Osteocyte (in vitro differentiated cells): ENCODE results near the gene CCDC88C. TPM values are rescaled to one million over a fixed set of nuclear protein-coding genes. Genes with fewer than 3 reads are reported as not detected.

Experiments
- DNase-seq: peaks from one replicate; pipeline ENCODE4 v3.0.0; 2021; ENCODE audit warnings: mixed read lengths; ENCODE audit not compliant: unreplicated experiment; ENCODE audit errors: extremely low spot score
- H3K27ac Mint-ChIP-seq: one replicate; pipeline ENCODE4 v1.8.0; 2021; ENCODE audit warnings: mild to moderate bottlenecking, mixed read lengths; ENCODE audit not compliant: unreplicated experiment
- H3K27me3 Mint-ChIP-seq: one replicate; pipeline ENCODE4 v1.8.0; 2021; ENCODE audit warnings: mixed read lengths; ENCODE audit not compliant: unreplicated experiment
- H3K36me3 Mint-ChIP-seq: one replicate; pipeline ENCODE4 v1.8.0; 2021; ENCODE audit warnings: mixed read lengths; ENCODE audit not compliant: unreplicated experiment
- H3K4me1 Mint-ChIP-seq: one replicate; pipeline ENCODE4 v1.8.0; 2021; ENCODE audit warnings: mixed read lengths; ENCODE audit not compliant: unreplicated experiment
- H3K4me3 Mint-ChIP-seq: one replicate; pipeline ENCODE4 v1.8.0; 2021; ENCODE audit warnings: mild to moderate bottlenecking, moderate library complexity, mixed read lengths; ENCODE audit not compliant: unreplicated experiment
- H3K9me3 Mint-ChIP-seq: one replicate; pipeline ENCODE4 v1.8.0; 2021; ENCODE audit warnings: mixed read lengths; ENCODE audit not compliant: unreplicated experiment
- CTCF ChIP-seq: fragments of 200-600 bp; sonication (generic); IDR thresholded peaks from 2 replicates; pipeline ENCODE4 v1.5.0; 2021; ENCODE audit warnings: antibody characterized with exemption, mild to moderate bottlenecking, moderate library complexity
- total RNA-seq: library from RNA; stranded (reverse); gene quantifications from 2 replicates; pipeline ENCODE4 v1.2.1, GENCODE V29; 2021

The CCDC88C gene
- total RNA-seq, 1 donor from 2014 or later, result 1.4 TPM

DNA sequence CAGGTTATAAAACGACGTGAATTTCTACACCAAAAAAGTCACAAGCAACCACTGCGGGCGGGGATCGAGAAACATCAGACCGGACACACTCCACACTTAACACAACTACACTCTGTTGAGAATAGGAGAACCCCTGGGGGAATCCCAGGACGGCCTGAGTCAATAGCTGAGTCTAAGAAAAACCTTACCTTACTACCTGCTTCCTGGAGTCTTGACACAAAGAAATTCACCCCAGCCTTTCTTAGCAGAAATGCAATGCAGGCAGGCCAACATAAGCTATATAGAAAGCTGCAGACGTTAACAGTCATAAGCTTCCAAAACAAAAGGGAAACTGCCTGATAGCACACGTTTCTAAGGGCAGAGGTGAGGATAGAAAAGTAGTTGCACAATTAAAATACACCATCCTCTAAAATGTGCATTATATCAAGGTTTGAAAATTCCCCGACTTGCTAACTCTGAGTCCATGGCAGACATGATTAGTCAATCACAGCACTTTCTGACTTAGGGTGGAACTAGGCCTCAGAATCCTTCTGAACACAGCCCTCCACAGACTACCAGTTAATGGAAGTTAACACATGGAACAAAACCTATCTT, 68.0 kb downstream of the CCDC88C start:
- no peak for DNase-seq
- Mint-ChIP-seq H3K4me1 (no peaks in the 10 kb centered on the region), H3K36me3 (no peaks in the 10 kb centered on the region), H3K4me3 (no peak overlapping the region), H3K27me3 (no peaks in the 10 kb centered on the region), H3K27ac (no peak overlapping the region), H3K9me3 (no peaks in the 10 kb centered on the region)
- TF ChIP-seq CTCF, result no peak

GRCh38 chr14:91348845-91349465, 68.7 kb downstream of the CCDC88C start:
- no peak for TF ChIP-seq CTCF
- DNase-seq, result no peak
- Mint-ChIP-seq H3K36me3 (no peaks in the 10 kb centered on the region), H3K4me1 (no peaks in the 10 kb centered on the region), H3K27ac (no peak overlapping the region), H3K27me3 (no peaks in the 10 kb centered on the region), H3K9me3 (no peaks in the 10 kb centered on the region), H3K4me3 (no peak overlapping the region)

GRCh38 chr14:91346838-91347173, 70.8 kb downstream of the CCDC88C start:
- no peak for TF ChIP-seq CTCF
- Mint-ChIP-seq H3K27me3 (no peaks in the 10 kb centered on the region), H3K4me3 (no peak overlapping the region), H3K27ac (no peak overlapping the region), H3K36me3 (no peaks in the 10 kb centered on the region), H3K9me3 (no peaks in the 10 kb centered on the region), H3K4me1 (no peaks in the 10 kb centered on the region)
- no peak for DNase-seq

- H3K4me3 Mint-ChIP-seq, result no peak overlapping the region
- H3K9me3 Mint-ChIP-seq, result no peaks in the 10 kb centered on the region
- no peaks in the 10 kb centered on the region for H3K36me3 Mint-ChIP-seq
- no peak for TF ChIP-seq CTCF
- no peak for DNase-seq
- H3K27me3 Mint-ChIP-seq, result no peaks in the 10 kb centered on the region
- no peak overlapping the region for H3K27ac Mint-ChIP-seq
- H3K4me1 Mint-ChIP-seq, result no peaks in the 10 kb centered on the region
Observed at GRCh38 chr14:91344096-91344495, 73.5 kb downstream of the CCDC88C start.

DNA sequence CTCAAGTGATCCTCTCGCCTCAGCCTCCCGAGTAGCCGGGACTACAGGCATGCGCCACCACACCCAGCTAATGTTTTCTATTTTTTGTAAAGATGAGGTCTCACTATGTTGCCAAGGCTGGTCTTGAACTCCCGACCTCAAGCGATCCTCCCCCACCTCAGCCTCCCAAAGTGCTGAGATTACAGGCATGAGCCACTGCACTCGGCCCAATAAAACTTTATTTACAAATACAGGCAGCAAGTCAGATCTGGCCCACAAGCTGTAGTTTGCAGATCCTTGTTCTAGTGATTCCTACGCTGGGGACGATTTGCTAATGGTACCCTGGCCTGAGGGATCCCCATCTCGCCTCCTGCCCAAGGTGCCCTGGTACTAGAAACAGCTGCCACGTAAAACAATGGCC, 74.6 kb downstream of the CCDC88C start:
- no peak overlapping the region for H3K27ac Mint-ChIP-seq
- no peak for TF ChIP-seq CTCF
- no peaks in the 10 kb centered on the region for H3K36me3 Mint-ChIP-seq
- H3K4me1 Mint-ChIP-seq, result no peaks in the 10 kb centered on the region
- no peak overlapping the region for H3K4me3 Mint-ChIP-seq
- no peaks in the 10 kb centered on the region for H3K9me3 Mint-ChIP-seq
- DNase-seq, result no peak
- H3K27me3 Mint-ChIP-seq, result no peaks in the 10 kb centered on the region
